ENCODE measurements around the gene DHRSX.
"Not testable (repeated sequence)": the region's sequence is repeated elsewhere in the genome, so short reads cannot be mapped to it uniquely, and the experiment has no call there.

DHRSX gene

GRCh38 chrX:2314831-2315365 is 185.9 kb downstream of the DHRSX start:
- no peaks in the 10 kb centered on the region for H3K27me3 ChIP-seq (ENCODE audit: insufficient read depth, low read length)
- H3K36me3 ChIP-seq (ENCODE audit: insufficient read depth, low read depth, low read length), result no peaks in the 10 kb centered on the region
- H3K4me1 ChIP-seq (ENCODE audit: insufficient read depth, low read length), result peaks cover 9% of the 10 kb centered on the region; the same call in 1 of the 2 replicates
- no peak overlapping the region for H3K4me3 ChIP-seq (ENCODE audit: low read length)
- no peak overlapping the region for H3K9ac ChIP-seq (ENCODE audit: low read depth, low read length)
- H3K9me3 ChIP-seq (ENCODE audit: insufficient read depth, low read depth, low read length), result no peaks in the 10 kb centered on the region
- no peak overlapping the region for H3K27ac ChIP-seq (ENCODE audit: low read length)

GRCh38 chrX:2313864-2314640 is 186.7 kb downstream of the DHRSX start:
- Histone ChIP-seq H3K27me3 (ENCODE audit: insufficient read depth, low read length) (no peaks in the 10 kb centered on the region), H3K9me3 (ENCODE audit: insufficient read depth, low read depth, low read length) (no peaks in the 10 kb centered on the region), H3K9ac (ENCODE audit: low read depth, low read length) (no peak overlapping the region), H3K4me3 (ENCODE audit: low read length) (no peak overlapping the region), H3K27ac (ENCODE audit: low read length) (no peak overlapping the region), H3K4me1 (ENCODE audit: insufficient read depth, low read length) (peaks cover 9% of the 10 kb centered on the region; the same call in 1 of the 2 replicates), H3K36me3 (ENCODE audit: insufficient read depth, low read depth, low read length) (no peaks in the 10 kb centered on the region)

GRCh38 chrX:2312061-2312591 is 188.7 kb downstream of the DHRSX start:
- H3K9ac ChIP-seq (ENCODE audit: low read depth, low read length); H3K27me3 ChIP-seq (ENCODE audit: insufficient read depth, low read length); H3K36me3 ChIP-seq (ENCODE audit: insufficient read depth, low read depth, low read length); H3K9me3 ChIP-seq (ENCODE audit: insufficient read depth, low read depth, low read length); H3K4me1 ChIP-seq (ENCODE audit: insufficient read depth, low read length); H3K27ac ChIP-seq (ENCODE audit: low read length); H3K4me3 ChIP-seq (ENCODE audit: low read length): not testable (repeated sequence)

GRCh38 chrX:2311501-2311900 is 189.3 kb downstream of the DHRSX start:
- H3K4me1 ChIP-seq (ENCODE audit: insufficient read depth, low read length), result peaks cover 9% of the 10 kb centered on the region; the same call in 1 of the 2 replicates
- H3K4me3 ChIP-seq (ENCODE audit: low read length), result peak overlapping the region; percentile 12; the same call in 1 of the 2 replicates
- H3K9ac ChIP-seq (ENCODE audit: low read depth, low read length), result peak overlapping the region; percentile 37; the same call in 1 of the 2 replicates
- no peak overlapping the region for H3K27ac ChIP-seq (ENCODE audit: low read length)
- H3K9me3 ChIP-seq (ENCODE audit: insufficient read depth, low read depth, low read length), result no peaks in the 10 kb centered on the region
- no peaks in the 10 kb centered on the region for H3K36me3 ChIP-seq (ENCODE audit: insufficient read depth, low read depth, low read length)
- H3K27me3 ChIP-seq (ENCODE audit: insufficient read depth, low read length), result no peaks in the 10 kb centered on the region

- no peaks in the 10 kb centered on the region for H3K9me3 ChIP-seq (ENCODE audit: insufficient read depth, low read depth, low read length)
- H3K36me3 ChIP-seq (ENCODE audit: insufficient read depth, low read depth, low read length), result no peaks in the 10 kb centered on the region
- H3K9ac ChIP-seq (ENCODE audit: low read depth, low read length), result no peak overlapping the region
- H3K4me1 ChIP-seq (ENCODE audit: insufficient read depth, low read length), result no peaks in the 10 kb centered on the region
- H3K4me3 ChIP-seq (ENCODE audit: low read length), result no peak overlapping the region
- no peaks in the 10 kb centered on the region for H3K27me3 ChIP-seq (ENCODE audit: insufficient read depth, low read length)
- H3K27ac ChIP-seq (ENCODE audit: low read length), result no peak overlapping the region
Measured at GRCh38 chrX:2301901-2302300, 198.9 kb downstream of the DHRSX start.

- no peak overlapping the region for H3K4me3 ChIP-seq (ENCODE audit: low read length)
- H3K4me1 ChIP-seq (ENCODE audit: insufficient read depth, low read length), result no peaks in the 10 kb centered on the region
- H3K36me3 ChIP-seq (ENCODE audit: insufficient read depth, low read depth, low read length), result no peaks in the 10 kb centered on the region
- no peak overlapping the region for H3K27ac ChIP-seq (ENCODE audit: low read length)
- no peaks in the 10 kb centered on the region for H3K27me3 ChIP-seq (ENCODE audit: insufficient read depth, low read length)
- no peak overlapping the region for H3K9ac ChIP-seq (ENCODE audit: low read depth, low read length)
- no peaks in the 10 kb centered on the region for H3K9me3 ChIP-seq (ENCODE audit: insufficient read depth, low read depth, low read length)
Measured at GRCh38 chrX:2299871-2300270, 200.9 kb downstream of the DHRSX start.

GRCh38 chrX:2286731-2287130 is 214.0 kb downstream of the DHRSX start:
- H3K9ac ChIP-seq (ENCODE audit: low read depth, low read length), result no peak overlapping the region
- H3K4me3 ChIP-seq (ENCODE audit: low read length), result no peak overlapping the region
- H3K4me1 ChIP-seq (ENCODE audit: insufficient read depth, low read length), result no peaks in the 10 kb centered on the region
- peaks cover 20% of the 10 kb centered on the region for H3K9me3 ChIP-seq (ENCODE audit: insufficient read depth, low read depth, low read length)
- no peak overlapping the region for H3K27ac ChIP-seq (ENCODE audit: low read length)
- peaks cover 37% of the 10 kb centered on the region for H3K36me3 ChIP-seq (ENCODE audit: insufficient read depth, low read depth, low read length)
- H3K27me3 ChIP-seq (ENCODE audit: insufficient read depth, low read length), result no peaks in the 10 kb centered on the region

GRCh38 chrX:2284601-2285000 is 216.2 kb downstream of the DHRSX start:
- Histone ChIP-seq H3K9me3 (ENCODE audit: insufficient read depth, low read depth, low read length) (peaks cover 20% of the 10 kb centered on the region), H3K4me1 (ENCODE audit: insufficient read depth, low read length) (no peaks in the 10 kb centered on the region), H3K27me3 (ENCODE audit: insufficient read depth, low read length) (no peaks in the 10 kb centered on the region), H3K4me3 (ENCODE audit: low read length) (no peak overlapping the region), H3K27ac (ENCODE audit: low read length) (no peak overlapping the region), H3K9ac (ENCODE audit: low read depth, low read length) (no peak overlapping the region), H3K36me3 (ENCODE audit: insufficient read depth, low read depth, low read length) (peaks cover 20% of the 10 kb centered on the region)

- Histone ChIP-seq H3K9ac (ENCODE audit: low read depth, low read length) (no peak overlapping the region), H3K9me3 (ENCODE audit: insufficient read depth, low read depth, low read length) (peaks cover 20% of the 10 kb centered on the region), H3K4me1 (ENCODE audit: insufficient read depth, low read length) (no peaks in the 10 kb centered on the region), H3K4me3 (ENCODE audit: low read length) (no peak overlapping the region), H3K36me3 (ENCODE audit: insufficient read depth, low read depth, low read length) (peaks cover 17% of the 10 kb centered on the region), H3K27me3 (ENCODE audit: insufficient read depth, low read length) (no peaks in the 10 kb centered on the region), H3K27ac (ENCODE audit: low read length) (no peak overlapping the region)
Measured at GRCh38 chrX:2284133-2284532, 216.6 kb downstream of the DHRSX start.

- H3K4me3 ChIP-seq (ENCODE audit: low read length), result no peak overlapping the region
- H3K27ac ChIP-seq (ENCODE audit: low read length), result no peak overlapping the region
- H3K27me3 ChIP-seq (ENCODE audit: insufficient read depth, low read length), result no peaks in the 10 kb centered on the region
- peaks cover 17% of the 10 kb centered on the region for H3K36me3 ChIP-seq (ENCODE audit: insufficient read depth, low read depth, low read length)
- H3K4me1 ChIP-seq (ENCODE audit: insufficient read depth, low read length), result no peaks in the 10 kb centered on the region
- H3K9me3 ChIP-seq (ENCODE audit: insufficient read depth, low read depth, low read length), result peaks cover 20% of the 10 kb centered on the region
- H3K9ac ChIP-seq (ENCODE audit: low read depth, low read length), result no peak overlapping the region
Measured at GRCh38 chrX:2283111-2283859, 217.5 kb downstream of the DHRSX start.

GRCh38 chrX:2282490-2283090 is 218.2 kb downstream of the DHRSX start:
- Histone ChIP-seq H3K36me3 (ENCODE audit: insufficient read depth, low read depth, low read length) (peaks cover 17% of the 10 kb centered on the region), H3K9ac (ENCODE audit: low read depth, low read length) (no peak overlapping the region), H3K4me3 (ENCODE audit: low read length) (no peak overlapping the region), H3K27ac (ENCODE audit: low read length) (no peak overlapping the region), H3K27me3 (ENCODE audit: insufficient read depth, low read length) (no peaks in the 10 kb centered on the region), H3K9me3 (ENCODE audit: insufficient read depth, low read depth, low read length) (peaks cover 20% of the 10 kb centered on the region), H3K4me1 (ENCODE audit: insufficient read depth, low read length) (no peaks in the 10 kb centered on the region)

All from iPS-20b (cell line).